ENCODE measurements around the gene NUAK1. TPM values are rescaled to one million over a fixed set of nuclear protein-coding genes. Genes with fewer than 3 reads are reported as not detected.

The NUAK1 gene
- total RNA-seq, 1 donor from 2014 or later = 7.6 TPM

- no peaks in the 10 kb centered on the region for H3K27me3 ChIP-seq (ENCODE audit: control insufficient read depth, insufficient read depth, low read length)
- DNase-seq (ENCODE audit: low read depth) (no peak), FAIRE-seq (no peak)
- TF ChIP-seq CTCF (IDR thresholded peaks at IDR 0.05; ENCODE audit: insufficient read depth, low read length, severe bottlenecking) = no peak
- no peaks in the 10 kb centered on the region for H3K36me3 ChIP-seq (ENCODE audit: control insufficient read depth, insufficient read depth, low read length)
- H3K4me3 ChIP-seq (ENCODE audit: low read depth, low read length) = no peak overlapping the region
Observed at GRCh38 chr12:106039646-106040404, 98.9 kb downstream of the NUAK1 start.

- H3K4me3 ChIP-seq (ENCODE audit: low read depth, low read length) = no peak overlapping the region
- DNase-seq (ENCODE audit: low read depth) = no peak
- FAIRE-seq = no peak
- no peak for TF ChIP-seq CTCF (IDR thresholded peaks at IDR 0.05; ENCODE audit: insufficient read depth, low read length, severe bottlenecking)
- no peaks in the 10 kb centered on the region for H3K27me3 ChIP-seq (ENCODE audit: control insufficient read depth, insufficient read depth, low read length)
- no peaks in the 10 kb centered on the region for H3K36me3 ChIP-seq (ENCODE audit: control insufficient read depth, insufficient read depth, low read length)
Observed at GRCh38 chr12:106039242-106039641, 99.5 kb downstream of the NUAK1 start.

GRCh38 chr12:106037524-106038298 lies 101.0 kb downstream of the NUAK1 start:
- H3K27me3 ChIP-seq (ENCODE audit: control insufficient read depth, insufficient read depth, low read length) = no peaks in the 10 kb centered on the region

GRCh38 chr12:106035421-106035820 lies 103.3 kb downstream of the NUAK1 start:
- Histone ChIP-seq H3K4me3 (ENCODE audit: low read depth, low read length) (no peak overlapping the region), H3K27me3 (ENCODE audit: control insufficient read depth, insufficient read depth, low read length) (no peaks in the 10 kb centered on the region), H3K36me3 (ENCODE audit: control insufficient read depth, insufficient read depth, low read length) (no peaks in the 10 kb centered on the region)
- DNase-seq (ENCODE audit: low read depth) (no peak), FAIRE-seq (no peak)
- TF ChIP-seq CTCF (IDR thresholded peaks at IDR 0.05; ENCODE audit: insufficient read depth, low read length, severe bottlenecking) = no peak

More at GRCh38 chr12:106037524-106038298, 101.0 kb downstream of the NUAK1 start:
- no peak for DNase-seq (ENCODE audit: low read depth)
- H3K36me3 ChIP-seq (ENCODE audit: control insufficient read depth, insufficient read depth, low read length) = no peaks in the 10 kb centered on the region
- no peak for FAIRE-seq
- H3K4me3 ChIP-seq (ENCODE audit: low read depth, low read length) = no peak overlapping the region
- no peak for TF ChIP-seq CTCF (IDR thresholded peaks at IDR 0.05; ENCODE audit: insufficient read depth, low read length, severe bottlenecking)

GRCh38 chr12:106034316-106034715 lies 104.4 kb downstream of the NUAK1 start:
- DNase-seq (ENCODE audit: low read depth) (no peak), FAIRE-seq (no peak)
- Histone ChIP-seq H3K4me3 (ENCODE audit: low read depth, low read length) (no peak overlapping the region), H3K27me3 (ENCODE audit: control insufficient read depth, insufficient read depth, low read length) (no peaks in the 10 kb centered on the region), H3K36me3 (ENCODE audit: control insufficient read depth, insufficient read depth, low read length) (no peaks in the 10 kb centered on the region)
- TF ChIP-seq CTCF (IDR thresholded peaks at IDR 0.05; ENCODE audit: insufficient read depth, low read length, severe bottlenecking) = no peak

Data from bronchial epithelial cell (primary cell).